ENCODE measurements around the gene HMGXB3.

GRCh38 chr5:150000990-150001659, 586 bp downstream of the HMGXB3 start:
- TF ChIP-seq CTCF (conservative IDR thresholded peaks at IDR 0.05) (no peak), EZH2 (IDR thresholded peaks at IDR 0.05; ENCODE audit: low read depth) (no peak)

All from PC-9 (cell line).